Stomach (tissue), 9 donors: Measurements from ENCODE around the gene RHEX. TPM values are rescaled to one million over a fixed set of nuclear protein-coding genes. Genes with fewer than 3 reads are reported as not detected.

Experiments
- DNase-seq, 2 donors: peaks; one replicate each; pipeline versions ENCODE4 v3.0.0 to v3.0.0-alpha.2; 2013 to 2019
- H3K27ac ChIP-seq, 5 donors: fragments of 200-600 bp in 4 of 5; sonication (generic) in 4 of 5; one replicate each; pipeline ENCODE4 v1.5.1; 2013 to 2019; ENCODE audit warnings: mild to moderate bottlenecking in 1 of 5, moderate library complexity in 1 of 5
- H3K27me3 ChIP-seq, 3 donors: fragments of 200-600 bp; sonication (generic); one replicate each; pipeline ENCODE4 v1.5.1; 2017 to 2019; ENCODE audit warnings: mixed run types in 1 of 3
- H3K36me3 ChIP-seq, 4 donors: fragments of 200-600 bp; sonication (generic); 1 replicate in 3 of 4; 2 replicates in 1 of 4; pipeline ENCODE4 v1.5.1; 2016 to 2019
- H3K4me1 ChIP-seq, 4 donors: fragments of 200-600 bp; sonication (generic); one replicate each; pipeline ENCODE4 v1.5.1; 2016 to 2019
- H3K4me3 ChIP-seq, 4 donors: fragments of 200-600 bp; sonication (generic) in 3 of 4; one replicate each; pipeline ENCODE4 v1.5.1; 2016 to 2019; ENCODE audit warnings: mild to moderate bottlenecking in 1 of 4
- H3K9me3 ChIP-seq, 4 donors: fragments of 200-600 bp; sonication (generic); one replicate each; pipeline ENCODE4 v1.5.1; 2016 to 2019
- EP300 ChIP-seq: sonication (generic); formaldehyde crosslinking; IDR thresholded peaks from one replicate; pipeline ENCODE4 v1.6.1; 2017; ENCODE audit warnings: antibody characterized with exemption
- POLR2A ChIP-seq, 4 donors: fragments of 450-650 bp; IDR thresholded peaks; one replicate each; pipeline ENCODE4 v1.6.1; 2016; ENCODE audit warnings: antibody characterized with exemption in 4 of 4, control low read depth in 2 of 4, mild to moderate bottlenecking in 1 of 4, moderate library complexity in 1 of 4
- POLR2AphosphoS5 ChIP-seq, 3 donors: sonication (generic); formaldehyde crosslinking; IDR thresholded peaks; one replicate each; pipeline ENCODE4 v1.6.1; 2016; ENCODE audit warnings: antibody characterized with exemption in 3 of 3
- WGBS, 5 donors: extraction: QIAGEN DNeasy Blood & Tissue Kit in 3 of 5; methylation state at CpG; one replicate each; pipeline versions ENCODE4 v1.1.5 to v1.1.7; 2013 to 2018; 5-methylcytosine and 5-hydroxymethylcytosine counted together
- intact Hi-C: fragments of 100-400 bp; cut with DNase I; formaldehyde crosslinking; loops from one replicate; pipeline ENCODE4 v1.15.1; 2023; ENCODE audit warnings: low total_unique reads
- polyA plus RNA-seq, 3 donors: library from polyadenylated mRNA; stranded (reverse); fragments of 200-250 nt; gene quantifications; one replicate each; pipeline ENCODE4 v1.2.3, GENCODE V29; 2013
- total RNA-seq, 5 donors: library from RNA; depleted of rRNA; stranded (reverse); fragments of >200 nt; gene quantifications; one replicate each; pipeline versions ENCODE4 v1.1.0 to v1.2.3, GENCODE V29; 2014 to 2016
- TF ChIP-seq, protein P1 (sequence below), 7 experiments: fragments of 450-650 bp in 4 of 7; fragments of 200-600 bp in 3 of 7; sonication (generic) in 3 of 7; IDR thresholded peaks; one replicate each; pipeline ENCODE4 v1.5.1; 2016 to 2019; ENCODE audit warnings: antibody characterized with exemption in 7 of 7, control low read depth in 2 of 7, mild to moderate bottlenecking in 1 of 7
- donor health status: healthy with polysubstance abuse.
- donor health status: Bipolar disorder and iron deficiency.
- donor health status: healthy.

Gene RHEX
- total and polyA plus RNA-seq, 8 donors, result 0.83 to 10.5 (median 1.6) TPM; not detected in 2

DNA sequence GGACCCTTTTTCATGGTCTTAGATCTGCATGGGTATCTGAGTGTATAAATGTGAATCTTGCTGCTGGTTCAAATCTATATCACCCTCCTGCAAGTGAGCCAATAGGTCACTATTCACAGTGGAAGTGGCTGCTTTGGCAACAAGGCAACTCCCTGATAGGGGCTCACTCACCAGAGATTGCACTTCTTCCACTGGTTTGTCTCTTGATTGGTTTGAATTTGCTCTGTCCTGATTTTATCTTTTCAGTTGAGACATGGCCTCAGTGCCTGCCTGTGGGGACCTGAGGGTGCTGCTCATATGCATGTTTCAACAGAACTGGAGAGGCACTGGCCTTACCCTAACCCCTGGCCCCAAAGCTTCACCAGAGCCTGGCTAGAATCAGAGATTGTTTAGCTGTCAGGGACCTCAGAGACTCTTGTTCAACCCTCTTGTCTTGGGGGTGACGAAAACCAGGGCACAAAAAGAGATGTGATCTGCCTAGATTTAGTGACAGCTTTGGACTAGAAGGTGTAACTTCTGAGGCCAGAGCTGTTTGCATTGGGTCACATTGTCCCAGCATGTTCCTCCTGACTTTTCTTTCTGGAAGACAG, 47.3 kb downstream of the RHEX start:
- intact Hi-C loops, result loop anchor here (10.0 kb wide), 1 partner anchor 176 kb away; no protein-coding TSS in a partner anchor
- no peaks in the 10 kb centered on the region for H3K36me3 ChIP-seq
- no peak for TF ChIP-seq POLR2AphosphoS5 (IDR thresholded peaks at IDR 0.05)
- TF ChIP-seq POLR2A (IDR thresholded peaks at IDR 0.05), result no peak
- TF ChIP-seq, protein P1, sequence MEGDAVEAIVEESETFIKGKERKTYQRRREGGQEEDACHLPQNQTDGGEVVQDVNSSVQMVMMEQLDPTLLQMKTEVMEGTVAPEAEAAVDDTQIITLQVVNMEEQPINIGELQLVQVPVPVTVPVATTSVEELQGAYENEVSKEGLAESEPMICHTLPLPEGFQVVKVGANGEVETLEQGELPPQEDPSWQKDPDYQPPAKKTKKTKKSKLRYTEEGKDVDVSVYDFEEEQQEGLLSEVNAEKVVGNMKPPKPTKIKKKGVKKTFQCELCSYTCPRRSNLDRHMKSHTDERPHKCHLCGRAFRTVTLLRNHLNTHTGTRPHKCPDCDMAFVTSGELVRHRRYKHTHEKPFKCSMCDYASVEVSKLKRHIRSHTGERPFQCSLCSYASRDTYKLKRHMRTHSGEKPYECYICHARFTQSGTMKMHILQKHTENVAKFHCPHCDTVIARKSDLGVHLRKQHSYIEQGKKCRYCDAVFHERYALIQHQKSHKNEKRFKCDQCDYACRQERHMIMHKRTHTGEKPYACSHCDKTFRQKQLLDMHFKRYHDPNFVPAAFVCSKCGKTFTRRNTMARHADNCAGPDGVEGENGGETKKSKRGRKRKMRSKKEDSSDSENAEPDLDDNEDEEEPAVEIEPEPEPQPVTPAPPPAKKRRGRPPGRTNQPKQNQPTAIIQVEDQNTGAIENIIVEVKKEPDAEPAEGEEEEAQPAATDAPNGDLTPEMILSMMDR (IDR thresholded peaks at IDR 0.05), result no peak
- TF ChIP-seq EP300, result no peak
- H3K4me1 ChIP-seq, result peaks cover 0 to 12% (median 0%) of the 10 kb centered on the region in 4 donors
- H3K27ac ChIP-seq, result no peak overlapping the region
- no peak overlapping the region for H3K4me3 ChIP-seq
- no peaks in the 10 kb centered on the region for H3K9me3 ChIP-seq
- WGBS, 5 donors, result 82 to 86% (median 83%) methylated on average over 1 of the region's 1 CpG
- H3K27me3 ChIP-seq, result peaks cover 0 to 4% (median 0%) of the 10 kb centered on the region in 3 donors
- DNase-seq, result no peak

DNA sequence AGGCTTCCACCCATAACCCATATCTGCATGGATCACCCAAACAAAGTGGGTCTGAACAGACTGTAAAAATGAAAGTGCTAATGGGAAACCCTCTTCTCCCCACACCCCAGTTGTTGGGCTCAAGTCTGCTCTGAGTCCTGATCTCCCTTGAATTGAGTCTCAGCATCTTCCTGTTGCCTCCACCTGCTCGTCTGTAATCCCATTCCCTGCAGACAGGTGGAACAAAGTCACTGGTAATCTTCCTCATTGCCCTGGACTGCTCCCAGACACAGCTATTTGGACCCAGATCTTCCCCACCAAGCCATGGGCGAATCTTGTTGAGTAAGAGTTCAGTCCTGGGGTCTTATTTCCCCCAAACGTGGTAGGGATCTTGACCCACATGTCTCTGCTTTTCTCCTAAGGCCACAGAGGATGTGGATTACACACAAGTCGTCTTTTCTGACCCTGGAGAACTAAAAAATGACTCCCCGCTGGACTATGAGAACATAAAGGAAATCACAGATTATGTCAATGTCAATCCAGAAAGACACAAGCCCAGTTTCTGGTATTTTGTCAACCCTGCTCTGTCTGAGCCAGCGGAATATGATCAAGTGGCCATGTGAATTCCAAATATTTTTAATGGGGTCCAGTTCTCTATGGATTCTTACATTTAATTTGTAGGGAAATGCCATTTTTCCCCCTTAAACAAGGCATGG, 48.5 kb downstream of the RHEX start:
- Histone ChIP-seq H3K9me3 (no peaks in the 10 kb centered on the region), H3K4me1 (peaks cover 0 to 16% (median 2%) of the 10 kb centered on the region in 4 donors), H3K27me3 (peaks cover 0 to 4% (median 0%) of the 10 kb centered on the region in 3 donors), H3K27ac (no peak overlapping the region), H3K4me3 (no peak overlapping the region), H3K36me3 (no peaks in the 10 kb centered on the region)
- TF ChIP-seq, protein P1 (IDR thresholded peaks at IDR 0.05), result no peak
- TF ChIP-seq POLR2A (IDR thresholded peaks at IDR 0.05) (no peak), EP300 (no peak), POLR2AphosphoS5 (IDR thresholded peaks at IDR 0.05) (no peak)
- DNase-seq, result no peak
- intact Hi-C loops, result loop anchor here (10.0 kb wide), 1 partner anchor 177 kb away; no protein-coding TSS in a partner anchor
- 71 to 88% (median 84%) methylated on average over 6 of the region's 6 CpGs for WGBS, 5 donors

DNA sequence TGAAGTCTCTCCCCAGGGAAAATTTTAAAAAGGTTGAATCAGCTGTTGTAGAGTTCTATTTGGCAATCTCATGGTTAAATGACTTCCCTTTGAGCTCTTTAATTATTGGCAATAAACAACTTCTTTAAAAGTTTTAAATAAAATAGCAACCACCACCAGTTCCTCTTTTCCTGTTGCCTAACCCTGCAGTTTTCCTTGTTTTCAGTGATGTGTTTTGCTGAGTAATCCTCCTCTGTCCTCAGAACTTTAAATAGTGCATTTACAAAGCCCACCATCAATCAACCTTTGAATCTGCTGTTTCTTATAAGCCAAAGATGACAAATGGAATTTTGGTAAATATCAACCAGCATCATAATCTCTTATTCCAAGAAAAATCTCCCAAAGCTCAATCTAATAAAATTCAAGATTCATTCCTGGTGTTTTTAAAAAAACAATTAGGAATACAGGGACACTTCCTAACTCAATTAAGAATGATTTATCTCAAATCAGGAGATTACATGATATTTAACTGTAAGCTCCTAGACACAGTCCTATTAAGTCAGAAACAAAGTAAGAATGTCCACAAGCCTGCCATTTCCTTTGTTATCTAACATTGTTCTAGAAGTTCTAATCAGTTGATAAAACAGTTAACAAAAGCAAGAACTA, 49.4 kb downstream of the RHEX start:
- H3K36me3 ChIP-seq, result no peaks in the 10 kb centered on the region
- intact Hi-C loops, result loop anchor here (10.0 kb wide), 1 partner anchor 178 kb away; no protein-coding TSS in a partner anchor
- TF ChIP-seq POLR2AphosphoS5 (IDR thresholded peaks at IDR 0.05) (no peak), POLR2A (IDR thresholded peaks at IDR 0.05) (no peak), EP300 (no peak)
- TF ChIP-seq, protein P1 (IDR thresholded peaks at IDR 0.05), result no peak

DNA sequence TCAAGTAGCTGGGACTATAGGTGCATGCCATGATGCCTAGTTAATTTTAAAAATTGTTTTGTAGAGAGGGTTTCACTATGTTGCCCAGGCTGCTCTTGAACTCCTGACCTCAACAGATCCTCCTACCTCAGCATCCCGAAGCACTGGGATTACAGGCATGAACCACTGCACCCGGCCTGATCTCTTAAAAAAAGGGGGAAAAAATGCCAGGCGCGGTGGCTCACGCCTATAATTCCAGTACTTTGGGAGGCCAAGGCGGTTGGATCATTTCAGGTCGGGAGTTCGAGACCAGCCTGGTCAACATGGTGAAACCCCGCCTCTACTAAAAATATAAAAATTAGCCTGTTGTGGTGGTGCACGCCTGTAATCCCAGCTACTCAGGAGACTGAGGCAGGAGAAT, 51.0 kb downstream of the RHEX start:
- DNase-seq, result no peak
- H3K27ac ChIP-seq, result no peak overlapping the region
- H3K4me1 ChIP-seq, result peaks cover 0 to 17% (median 2%) of the 10 kb centered on the region in 4 donors
- WGBS, 5 donors, result 91 to 98% (median 94%) methylated on average over 10 of the region's 10 CpGs
- no peak overlapping the region for H3K4me3 ChIP-seq
- no peaks in the 10 kb centered on the region for H3K9me3 ChIP-seq
- intact Hi-C loops, result loop anchor here (10.0 kb wide), 1 partner anchor 179 kb away; no protein-coding TSS in a partner anchor
- TF ChIP-seq POLR2AphosphoS5 (IDR thresholded peaks at IDR 0.05) (no peak), POLR2A (IDR thresholded peaks at IDR 0.05) (no peak), EP300 (no peak)
- TF ChIP-seq, protein P1 (IDR thresholded peaks at IDR 0.05), result no peak
- no peaks in the 10 kb centered on the region for H3K36me3 ChIP-seq
- no peaks in the 10 kb centered on the region for H3K27me3 ChIP-seq

More for the DNA sequence above, 49.4 kb downstream of the RHEX start:
- peaks cover 0 to 21% (median 2%) of the 10 kb centered on the region in 4 donors for H3K4me1 ChIP-seq
- H3K27me3 ChIP-seq, result peaks cover 0 to 4% (median 0%) of the 10 kb centered on the region in 3 donors
- no peak overlapping the region for H3K4me3 ChIP-seq
- no peaks in the 10 kb centered on the region for H3K9me3 ChIP-seq
- no peak for DNase-seq
- H3K27ac ChIP-seq, result no peak overlapping the region
